HG03571 (cell line): ENCODE measurements around the gene PDZD4.

ENCODE experiments used
- ATAC-seq: cut with Tn5 transposase; IDR thresholded peaks from one replicate; pipeline ENCODE4 v1.9.1; 2021; ENCODE audit not compliant: unreplicated experiment

Gene PDZD4

GRCh38 chrX:153763298-153763932 is 66.9 kb downstream of the PDZD4 start:
- ATAC-seq: no peak

GRCh38 chrX:153762626-153763173 is 67.6 kb downstream of the PDZD4 start:
- ATAC-seq: no peak

- ATAC-seq: no peak
Measured at GRCh38 chrX:153761863-153762262, 68.5 kb downstream of the PDZD4 start.

- ATAC-seq: no peak
Measured at GRCh38 chrX:153755136-153755535, 75.2 kb downstream of the PDZD4 start.
